Neuron (in vitro differentiated cells): ENCODE data around the gene TSPEAR.

Source experiments
- H2AFZ ChIP-seq: one replicate; pipeline ENCODE4 v1.6.1; 2013; ENCODE audit warnings: low read depth, mild to moderate bottlenecking, inconsistent platforms, low read length, moderate library complexity
- H3K27me3 ChIP-seq: one replicate; pipeline ENCODE4 v1.6.1; 2013; ENCODE audit warnings: low read length; ENCODE audit not compliant: insufficient read depth
- H3K36me3 ChIP-seq: one replicate; pipeline ENCODE4 v1.6.1; 2013; ENCODE audit warnings: low read length; ENCODE audit not compliant: insufficient read depth
- H3K4me1 ChIP-seq: one replicate; pipeline ENCODE4 v1.6.1; 2013; ENCODE audit warnings: low read length; ENCODE audit not compliant: insufficient read depth
- H3K4me3 ChIP-seq: 2 replicates; pipeline ENCODE4 v1.5.1; 2013; ENCODE audit warnings: mild to moderate bottlenecking, low read length, moderate library complexity
- H3K9me3 ChIP-seq: one replicate; pipeline ENCODE4 v1.6.1; 2013; ENCODE audit warnings: low read length

Gene TSPEAR

DNA sequence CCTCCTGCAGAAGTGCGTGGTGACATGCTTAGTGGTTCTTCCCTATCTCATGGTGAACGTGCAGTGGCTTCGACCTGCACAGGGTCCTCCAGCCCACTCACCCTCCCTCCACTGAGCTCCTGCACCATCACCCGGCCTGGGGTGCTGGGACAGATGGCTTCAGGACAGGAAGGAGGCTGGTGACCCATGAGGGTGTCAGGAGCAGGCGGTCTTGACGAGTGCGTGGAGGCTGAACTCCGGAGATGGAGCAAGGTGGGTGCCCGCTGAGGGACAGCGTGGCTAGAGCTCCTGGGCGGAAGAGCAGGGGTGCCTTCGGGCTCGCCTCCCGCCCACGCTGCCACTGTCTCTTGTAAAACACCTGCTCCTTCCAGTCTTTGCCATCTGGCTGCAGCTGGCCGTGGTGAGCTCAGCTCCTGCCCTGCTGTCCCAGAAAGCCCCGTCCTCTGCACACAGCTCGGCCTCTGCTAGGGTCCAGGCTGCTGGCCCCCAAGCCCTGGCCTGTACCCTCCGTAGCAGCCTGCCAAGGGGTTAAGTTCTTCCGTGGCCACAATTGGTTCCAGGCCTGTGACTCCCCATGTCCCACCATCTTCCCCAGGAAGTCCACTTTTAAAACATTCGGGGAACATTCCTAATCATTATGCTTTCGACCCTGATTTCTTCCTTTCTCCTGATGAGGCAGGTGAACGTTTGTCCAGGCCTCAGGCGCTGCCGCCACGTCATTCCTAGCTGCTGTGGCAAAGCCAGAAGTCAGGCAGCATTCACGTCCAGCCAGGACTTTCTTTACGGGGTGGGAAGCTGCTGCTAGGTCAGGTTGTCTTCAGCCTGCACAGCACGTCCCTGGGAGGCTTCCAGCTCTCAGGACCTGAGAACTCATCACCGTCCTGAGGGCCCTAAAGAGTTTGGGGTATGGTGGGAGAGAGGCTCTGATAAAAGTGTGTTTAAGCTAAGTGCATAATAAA lies 179.5 kb downstream of the TSPEAR start:
- H3K36me3 ChIP-seq = no peaks in the 10 kb centered on the region
- no peak overlapping the region for H2AFZ ChIP-seq
- H3K4me3 ChIP-seq = no peak overlapping the region
- no peaks in the 10 kb centered on the region for H3K9me3 ChIP-seq
- no peaks in the 10 kb centered on the region for H3K4me1 ChIP-seq
- peaks cover 8% of the 10 kb centered on the region for H3K27me3 ChIP-seq

- no peak overlapping the region for H2AFZ ChIP-seq
- H3K9me3 ChIP-seq = no peaks in the 10 kb centered on the region
- H3K4me1 ChIP-seq = no peaks in the 10 kb centered on the region
- no peak overlapping the region for H3K4me3 ChIP-seq
- H3K27me3 ChIP-seq = peaks cover 8% of the 10 kb centered on the region
- H3K36me3 ChIP-seq = no peaks in the 10 kb centered on the region
Observed at GRCh38 chr21:44530903-44531605, 180.3 kb downstream of the TSPEAR start.

GRCh38 chr21:44530221-44530902 lies 181.0 kb downstream of the TSPEAR start:
- Histone ChIP-seq H3K36me3 (no peaks in the 10 kb centered on the region), H2AFZ (no peak overlapping the region), H3K4me1 (no peaks in the 10 kb centered on the region), H3K27me3 (peaks cover 5% of the 10 kb centered on the region), H3K4me3 (no peak overlapping the region), H3K9me3 (no peaks in the 10 kb centered on the region)

DNA sequence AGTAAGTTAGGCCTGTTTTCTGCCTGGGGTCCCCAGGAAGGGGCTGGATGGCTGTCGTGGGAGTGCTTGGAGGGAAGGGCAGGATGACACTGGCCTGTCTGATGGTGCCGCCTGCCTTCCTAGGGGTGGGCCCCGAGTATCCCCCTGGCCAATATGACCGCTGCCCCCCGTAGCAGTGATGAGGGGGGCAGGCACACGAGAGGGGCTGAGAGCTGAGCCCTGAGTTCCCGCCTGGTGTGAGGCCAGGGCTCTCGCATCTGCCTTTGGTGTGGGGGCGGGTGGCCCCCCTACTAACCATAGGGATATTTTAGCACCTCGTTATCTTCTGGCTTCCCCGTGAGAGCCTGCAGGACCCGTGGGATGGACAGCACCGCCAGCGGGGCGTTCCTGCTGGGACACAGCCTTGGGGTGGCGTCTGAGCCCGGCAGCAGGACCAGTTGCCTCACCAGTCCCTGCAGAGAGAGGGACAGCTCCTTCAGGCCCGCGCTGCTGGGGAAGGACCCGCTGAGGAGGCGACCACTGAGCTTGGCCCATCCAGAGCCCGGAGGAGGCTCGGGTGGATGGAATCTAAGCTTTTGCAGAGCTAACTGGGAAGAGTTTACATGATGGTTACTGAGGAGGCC lies 181.8 kb downstream of the TSPEAR start:
- H3K36me3 ChIP-seq = no peaks in the 10 kb centered on the region
- no peaks in the 10 kb centered on the region for H3K4me1 ChIP-seq

GRCh38 chr21:44529011-44529421 lies 182.4 kb downstream of the TSPEAR start:
- Histone ChIP-seq H3K9me3 (no peaks in the 10 kb centered on the region), H2AFZ (no peak overlapping the region), H3K36me3 (no peaks in the 10 kb centered on the region), H3K4me1 (no peaks in the 10 kb centered on the region), H3K4me3 (no peak overlapping the region), H3K27me3 (peaks cover 5% of the 10 kb centered on the region)

More for the DNA sequence above, 181.8 kb downstream of the TSPEAR start:
- Histone ChIP-seq H2AFZ (no peak overlapping the region), H3K4me3 (no peak overlapping the region), H3K27me3 (peaks cover 5% of the 10 kb centered on the region), H3K9me3 (no peaks in the 10 kb centered on the region)

DNA sequence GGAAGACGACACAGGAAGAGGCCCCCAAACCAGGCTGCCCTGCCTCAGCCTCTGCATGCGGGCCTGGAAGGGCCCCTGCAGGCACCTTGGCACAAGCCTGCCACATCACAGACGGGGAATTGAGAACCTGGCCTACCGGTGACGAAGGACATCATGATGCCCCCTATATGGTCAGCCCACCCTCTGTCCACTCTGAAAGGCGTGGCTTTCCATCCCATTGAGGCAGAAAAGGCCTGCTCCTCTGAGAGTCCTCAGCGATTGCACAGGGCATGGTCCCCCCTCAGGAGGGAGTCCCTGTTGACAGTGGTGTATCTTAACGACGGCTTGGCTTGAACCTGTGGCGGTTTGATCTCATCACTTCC lies 182.8 kb downstream of the TSPEAR start:
- H3K4me3 ChIP-seq = no peak overlapping the region
- H3K4me1 ChIP-seq = no peaks in the 10 kb centered on the region
- H3K36me3 ChIP-seq = no peaks in the 10 kb centered on the region
- H3K27me3 ChIP-seq = peaks cover 5% of the 10 kb centered on the region
- H2AFZ ChIP-seq = no peak overlapping the region
- H3K9me3 ChIP-seq = no peaks in the 10 kb centered on the region

DNA sequence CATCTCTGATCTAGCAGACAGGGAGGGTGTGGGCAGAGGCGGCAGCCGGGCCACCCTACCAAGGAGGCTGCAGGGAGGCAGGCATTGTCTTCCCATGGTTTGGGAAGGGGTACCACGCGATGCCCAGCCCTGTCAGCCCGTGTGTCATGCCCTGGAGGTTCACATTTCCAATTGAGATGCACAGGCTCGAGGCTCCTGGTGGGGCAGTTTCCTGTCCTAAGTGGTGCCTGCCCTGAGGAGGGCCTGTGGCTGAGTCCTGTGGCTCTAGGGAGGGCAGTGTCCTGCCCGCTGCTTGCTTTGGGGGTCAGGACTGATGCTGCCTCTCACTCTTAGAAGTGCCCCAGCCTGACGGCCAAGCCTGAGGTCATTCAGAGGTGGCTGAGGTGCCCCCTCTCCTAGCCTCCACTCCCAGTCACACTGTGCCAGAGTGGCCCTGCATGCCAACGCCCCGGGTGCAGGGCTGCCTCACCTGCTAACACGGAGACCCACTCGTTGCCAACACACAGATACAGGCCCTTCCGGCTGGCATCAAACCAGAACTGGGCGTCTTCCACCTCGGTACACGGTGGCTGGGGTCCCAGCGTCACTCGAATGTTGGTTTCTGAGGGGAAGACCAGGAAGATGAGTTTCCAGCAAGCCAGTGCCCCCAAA lies 183.3 kb downstream of the TSPEAR start:
- Histone ChIP-seq H3K36me3 (no peaks in the 10 kb centered on the region), H3K4me1 (no peaks in the 10 kb centered on the region), H2AFZ (no peak overlapping the region), H3K9me3 (no peaks in the 10 kb centered on the region), H3K27me3 (peaks cover 5% of the 10 kb centered on the region), H3K4me3 (no peak overlapping the region)

GRCh38 chr21:44527156-44527982 lies 184.0 kb downstream of the TSPEAR start:
- Histone ChIP-seq H3K27me3 (peaks cover 5% of the 10 kb centered on the region), H2AFZ (no peak overlapping the region), H3K36me3 (no peaks in the 10 kb centered on the region), H3K9me3 (no peaks in the 10 kb centered on the region), H3K4me3 (no peak overlapping the region), H3K4me1 (no peaks in the 10 kb centered on the region)

DNA sequence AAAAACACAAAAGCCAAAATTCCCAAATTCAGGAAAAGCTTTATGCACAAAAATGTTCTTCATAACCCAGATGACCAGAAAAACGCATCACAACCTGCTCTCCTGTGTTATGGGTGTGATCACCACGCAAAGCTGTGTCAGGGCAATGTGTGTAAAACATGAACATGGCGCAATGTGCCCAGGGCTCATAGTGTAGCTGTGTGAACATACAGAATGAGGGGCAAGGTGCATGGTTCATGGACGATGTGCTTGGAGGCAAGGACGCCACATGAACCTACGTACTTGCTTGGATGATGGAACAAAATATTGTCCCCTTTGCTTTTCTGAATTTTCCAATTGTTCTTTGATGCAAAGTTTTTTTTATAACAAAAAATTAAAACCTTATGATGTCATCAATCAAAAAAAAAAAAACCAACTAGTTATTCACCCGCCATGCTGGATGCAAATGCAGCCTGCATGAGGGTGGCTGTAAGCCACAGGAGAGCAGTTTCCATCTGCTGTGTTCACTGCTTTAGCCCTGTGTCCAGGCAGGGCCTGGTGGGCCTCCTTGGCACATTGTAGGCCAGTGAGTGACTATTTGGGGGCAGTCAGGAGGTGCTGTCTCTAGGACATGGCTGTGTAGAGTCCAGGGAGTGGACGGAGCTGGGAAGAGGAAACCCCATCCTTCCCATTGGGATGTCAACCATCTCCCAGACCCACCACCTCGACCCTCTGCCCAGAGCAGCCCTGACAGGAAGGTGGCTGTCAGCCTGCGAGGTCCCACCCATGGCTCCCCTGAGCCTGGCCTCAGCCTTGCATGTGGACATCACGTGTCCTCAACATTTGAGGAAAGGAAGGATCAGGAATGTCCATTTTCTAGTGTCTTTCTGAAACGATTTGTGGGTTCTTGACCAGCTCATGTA lies 185.0 kb downstream of the TSPEAR start:
- Histone ChIP-seq H3K4me3 (no peak overlapping the region), H3K36me3 (no peaks in the 10 kb centered on the region), H3K27me3 (peaks cover 5% of the 10 kb centered on the region), H3K9me3 (no peaks in the 10 kb centered on the region), H2AFZ (no peak overlapping the region), H3K4me1 (no peaks in the 10 kb centered on the region)

- no peak overlapping the region for H3K4me3 ChIP-seq
- H2AFZ ChIP-seq = no peak overlapping the region
- H3K4me1 ChIP-seq = no peaks in the 10 kb centered on the region
- H3K36me3 ChIP-seq = no peaks in the 10 kb centered on the region
- peaks cover under 1% of the 10 kb centered on the region for H3K27me3 ChIP-seq
- no peaks in the 10 kb centered on the region for H3K9me3 ChIP-seq
Observed at GRCh38 chr21:44525391-44526095, 185.8 kb downstream of the TSPEAR start.
